SK-N-SH (cell line): ENCODE results near the gene MPO.

ENCODE experiments used
- EP300 ChIP-seq, 2 experiments: IDR thresholded peaks; 2 replicates each; pipeline versions ENCODE4 v1.4.0 to v1.6.1; 2012; ENCODE audit warnings: borderline replicate concordance in 1 of 2, low read depth in 1 of 2, low read length in 1 of 2
- EZH2phosphoT487 ChIP-seq: fragments of 200-600 bp; sonication (generic); IDR thresholded peaks from 2 replicates; pipeline ENCODE4 v1.6.1; 2017; ENCODE audit warnings: low read depth, mixed run types, mild to moderate bottlenecking, antibody characterized with exemption, moderate library complexity, borderline replicate concordance
- NRF1 ChIP-seq: IDR thresholded peaks from 2 replicates; pipeline ENCODE4 v1.6.1; 2012; ENCODE audit warnings: low read depth, mild to moderate bottlenecking, low read length
- POLR2AphosphoS5 ChIP-seq: IDR thresholded peaks from 2 replicates; pipeline ENCODE4 v1.6.1; 2012; ENCODE audit warnings: low read depth, low read length
- RAD21 ChIP-seq: IDR thresholded peaks from 2 replicates; pipeline ENCODE4 v1.6.1; 2012; ENCODE audit warnings: mild to moderate bottlenecking, low read length
- RCOR1 ChIP-seq: fragments of 150-350 bp; IDR thresholded peaks from 2 replicates; pipeline ENCODE4 v1.6.1; 2017; ENCODE audit warnings: antibody characterized with exemption, low read length
- RFX5 ChIP-seq: IDR thresholded peaks from 2 replicates; pipeline ENCODE4 v1.6.1; 2012; ENCODE audit warnings: mild to moderate bottlenecking, improper control_type of control experiment, low read length
- SIN3A ChIP-seq: IDR thresholded peaks from 2 replicates; pipeline ENCODE4 v1.6.1; 2012; ENCODE audit warnings: low read depth, mild to moderate bottlenecking, low read length, moderate library complexity, borderline replicate concordance
- YY1 ChIP-seq: IDR thresholded peaks from 2 replicates; pipeline ENCODE4 v1.4.0; 2012; ENCODE audit warnings: low read depth, mild to moderate bottlenecking
- TF ChIP-seq, protein P1 (sequence below): fragments of 200-600 bp; sonication (generic); IDR thresholded peaks from 2 replicates; pipeline ENCODE4 v1.6.1; 2017; ENCODE audit warnings: antibody characterized with exemption, mild to moderate bottlenecking, moderate library complexity
- TF ChIP-seq, protein P2 (sequence below): fragments of 150-350 bp; IDR thresholded peaks from 2 replicates; pipeline ENCODE4 v1.6.1; 2017; ENCODE audit warnings: antibody characterized with exemption, low read length, low read depth, borderline replicate concordance
- TF ChIP-seq, protein P3 (sequence below): IDR thresholded peaks from 2 replicates; pipeline ENCODE4 v1.4.0; 2012; ENCODE audit warnings: low read depth, borderline replicate concordance
- TF ChIP-seq, protein P4 (sequence below): fragments of 150-350 bp; IDR thresholded peaks from 2 replicates; pipeline ENCODE4 v1.6.1; 2016; ENCODE audit warnings: mild to moderate bottlenecking, low read depth, low read length

DNA sequence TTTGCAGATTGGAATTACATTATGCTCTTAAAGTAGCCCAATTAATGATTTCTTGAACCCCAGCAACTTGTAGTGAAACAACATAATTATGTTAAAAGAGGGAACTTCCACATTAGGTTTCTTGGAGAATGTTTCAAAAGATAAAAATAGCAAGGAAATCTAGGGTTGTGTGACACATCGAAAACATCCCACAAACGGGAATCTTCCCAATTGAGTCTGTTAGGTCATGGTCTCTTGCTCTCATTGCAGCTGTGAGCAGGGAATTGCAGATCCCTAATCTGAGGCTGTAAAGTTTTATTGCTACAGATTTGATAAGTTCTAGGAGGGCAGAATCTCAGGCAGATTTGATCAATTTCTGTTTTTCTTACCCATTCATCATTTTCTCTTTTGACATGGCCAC is 49.1 kb downstream of the MPO start:
- TF ChIP-seq EP300 (IDR thresholded peaks at IDR 0.05; ENCODE audit: borderline replicate concordance in 1 of 2, low read depth in 1 of 2, low read length in 1 of 2) (no peak), SIN3A (no peak), RFX5 (no peak), RAD21 (no peak), YY1 (no peak), RCOR1 (no peak), NRF1 (no peak), POLR2AphosphoS5 (no peak), EZH2phosphoT487 (no peak)
- TF ChIP-seq, protein P1, sequence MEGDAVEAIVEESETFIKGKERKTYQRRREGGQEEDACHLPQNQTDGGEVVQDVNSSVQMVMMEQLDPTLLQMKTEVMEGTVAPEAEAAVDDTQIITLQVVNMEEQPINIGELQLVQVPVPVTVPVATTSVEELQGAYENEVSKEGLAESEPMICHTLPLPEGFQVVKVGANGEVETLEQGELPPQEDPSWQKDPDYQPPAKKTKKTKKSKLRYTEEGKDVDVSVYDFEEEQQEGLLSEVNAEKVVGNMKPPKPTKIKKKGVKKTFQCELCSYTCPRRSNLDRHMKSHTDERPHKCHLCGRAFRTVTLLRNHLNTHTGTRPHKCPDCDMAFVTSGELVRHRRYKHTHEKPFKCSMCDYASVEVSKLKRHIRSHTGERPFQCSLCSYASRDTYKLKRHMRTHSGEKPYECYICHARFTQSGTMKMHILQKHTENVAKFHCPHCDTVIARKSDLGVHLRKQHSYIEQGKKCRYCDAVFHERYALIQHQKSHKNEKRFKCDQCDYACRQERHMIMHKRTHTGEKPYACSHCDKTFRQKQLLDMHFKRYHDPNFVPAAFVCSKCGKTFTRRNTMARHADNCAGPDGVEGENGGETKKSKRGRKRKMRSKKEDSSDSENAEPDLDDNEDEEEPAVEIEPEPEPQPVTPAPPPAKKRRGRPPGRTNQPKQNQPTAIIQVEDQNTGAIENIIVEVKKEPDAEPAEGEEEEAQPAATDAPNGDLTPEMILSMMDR: no peak
- TF ChIP-seq, protein P2, sequence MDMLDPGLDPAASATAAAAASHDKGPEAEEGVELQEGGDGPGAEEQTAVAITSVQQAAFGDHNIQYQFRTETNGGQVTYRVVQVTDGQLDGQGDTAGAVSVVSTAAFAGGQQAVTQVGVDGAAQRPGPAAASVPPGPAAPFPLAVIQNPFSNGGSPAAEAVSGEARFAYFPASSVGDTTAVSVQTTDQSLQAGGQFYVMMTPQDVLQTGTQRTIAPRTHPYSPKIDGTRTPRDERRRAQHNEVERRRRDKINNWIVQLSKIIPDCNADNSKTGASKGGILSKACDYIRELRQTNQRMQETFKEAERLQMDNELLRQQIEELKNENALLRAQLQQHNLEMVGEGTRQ: no peak
- TF ChIP-seq, protein P3, sequence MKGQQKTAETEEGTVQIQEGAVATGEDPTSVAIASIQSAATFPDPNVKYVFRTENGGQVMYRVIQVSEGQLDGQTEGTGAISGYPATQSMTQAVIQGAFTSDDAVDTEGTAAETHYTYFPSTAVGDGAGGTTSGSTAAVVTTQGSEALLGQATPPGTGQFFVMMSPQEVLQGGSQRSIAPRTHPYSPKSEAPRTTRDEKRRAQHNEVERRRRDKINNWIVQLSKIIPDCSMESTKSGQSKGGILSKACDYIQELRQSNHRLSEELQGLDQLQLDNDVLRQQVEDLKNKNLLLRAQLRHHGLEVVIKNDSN: no peak
- TF ChIP-seq, protein P4, sequence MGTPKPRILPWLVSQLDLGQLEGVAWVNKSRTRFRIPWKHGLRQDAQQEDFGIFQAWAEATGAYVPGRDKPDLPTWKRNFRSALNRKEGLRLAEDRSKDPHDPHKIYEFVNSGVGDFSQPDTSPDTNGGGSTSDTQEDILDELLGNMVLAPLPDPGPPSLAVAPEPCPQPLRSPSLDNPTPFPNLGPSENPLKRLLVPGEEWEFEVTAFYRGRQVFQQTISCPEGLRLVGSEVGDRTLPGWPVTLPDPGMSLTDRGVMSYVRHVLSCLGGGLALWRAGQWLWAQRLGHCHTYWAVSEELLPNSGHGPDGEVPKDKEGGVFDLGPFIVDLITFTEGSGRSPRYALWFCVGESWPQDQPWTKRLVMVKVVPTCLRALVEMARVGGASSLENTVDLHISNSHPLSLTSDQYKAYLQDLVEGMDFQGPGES: no peak
